GM18498 (cell line): ENCODE data around the gene ZNF484.
"Not testable (repeated sequence)": the region's sequence is repeated elsewhere in the genome, so short reads cannot be mapped to it uniquely, and the experiment has no call there.

Experiments used
- ATAC-seq: cut with Tn5 transposase; IDR thresholded peaks from one replicate; pipeline ENCODE4 v1.9.1; 2021; ENCODE audit warnings: mild to moderate bottlenecking, moderate library complexity; ENCODE audit not compliant: unreplicated experiment

ZNF484 gene

GRCh38 chr9:92877531-92878430 lies at the start of gene ZNF484:
Gene ZNF484 (minus strand): TSS chr9:92878038. CDS start chr9:92875029, 3,009 bp downstream.
- peak; percentile 97 for ATAC-seq

GRCh38 chr9:92920437-92920836 lies 42.6 kb upstream of the ZNF484 start:
- ATAC-seq = no peak

GRCh38 chr9:92917176-92917800 lies 39.5 kb upstream of the ZNF484 start:
- no peak for ATAC-seq

- no peak for ATAC-seq
Measured at GRCh38 chr9:92911511-92912475, 34.0 kb upstream of the ZNF484 start.

DNA sequence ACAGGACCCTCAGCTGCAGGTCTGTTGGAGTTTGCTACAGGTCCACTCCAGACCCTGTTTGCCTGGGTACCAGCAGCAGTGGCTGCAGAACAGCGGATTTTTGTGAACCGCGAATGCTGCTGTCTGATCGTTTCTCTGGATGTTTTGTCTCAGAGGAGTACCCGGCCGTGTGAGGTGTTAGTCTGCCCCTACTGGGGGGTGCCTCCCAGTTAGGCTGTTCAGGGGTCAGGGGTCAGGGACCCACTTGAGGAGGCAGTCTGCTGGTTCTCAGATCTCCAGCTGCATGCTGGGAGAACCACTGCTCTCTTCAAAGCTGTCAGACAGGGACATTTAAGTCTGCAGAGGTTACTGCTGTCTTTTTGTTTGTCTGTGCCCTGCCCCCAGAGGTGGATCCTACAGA lies 27.3 kb upstream of the ZNF484 start:
- not testable (repeated sequence) for ATAC-seq

DNA sequence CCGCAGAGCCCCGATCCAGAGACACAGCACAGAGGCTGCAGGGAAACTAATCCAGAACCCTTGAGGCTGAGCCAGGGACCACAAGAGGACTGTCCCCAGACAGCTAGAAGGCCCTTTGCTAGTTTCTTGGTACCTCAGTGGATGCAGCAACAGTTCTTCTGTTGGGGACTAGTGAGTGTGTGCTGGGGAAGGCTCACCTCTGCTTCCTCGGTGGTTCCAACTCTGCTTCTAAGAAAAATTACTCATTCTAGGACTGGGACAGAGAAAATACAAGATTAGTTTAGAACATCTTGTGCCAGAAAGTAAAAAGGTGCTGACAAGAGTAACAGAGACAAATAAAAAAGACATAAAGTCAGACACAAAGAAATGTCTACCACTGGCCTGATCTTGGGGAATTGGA lies 19.5 kb upstream of the ZNF484 start:
- ATAC-seq = no peak

GRCh38 chr9:92895812-92896436 lies 18.1 kb upstream of the ZNF484 start:
- ATAC-seq = no peak

GRCh38 chr9:92894711-92895362 lies 17.0 kb upstream of the ZNF484 start:
- ATAC-seq = no peak

- ATAC-seq = not testable (repeated sequence)
Measured at GRCh38 chr9:92893916-92894610, 16.2 kb upstream of the ZNF484 start.

DNA sequence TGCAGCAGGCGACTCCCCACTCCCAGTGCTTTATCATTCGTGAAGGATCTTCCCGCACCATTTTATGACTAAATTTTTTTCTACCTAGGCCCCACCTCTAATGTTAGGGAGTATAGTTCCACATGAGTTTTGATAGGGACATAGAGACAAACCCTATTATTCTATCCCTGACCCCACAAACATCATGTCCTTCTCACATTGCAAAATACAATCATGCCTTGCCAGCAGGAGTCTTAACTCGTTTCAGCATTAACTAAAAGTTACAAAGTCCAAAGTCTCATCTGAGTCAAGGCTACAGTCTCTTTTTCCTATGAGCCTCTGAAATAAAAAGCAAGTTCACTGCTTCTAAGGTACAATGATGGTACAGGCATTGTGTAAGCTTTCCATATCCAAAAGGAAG lies 14.4 kb upstream of the ZNF484 start:
- ATAC-seq = not testable (repeated sequence)

DNA sequence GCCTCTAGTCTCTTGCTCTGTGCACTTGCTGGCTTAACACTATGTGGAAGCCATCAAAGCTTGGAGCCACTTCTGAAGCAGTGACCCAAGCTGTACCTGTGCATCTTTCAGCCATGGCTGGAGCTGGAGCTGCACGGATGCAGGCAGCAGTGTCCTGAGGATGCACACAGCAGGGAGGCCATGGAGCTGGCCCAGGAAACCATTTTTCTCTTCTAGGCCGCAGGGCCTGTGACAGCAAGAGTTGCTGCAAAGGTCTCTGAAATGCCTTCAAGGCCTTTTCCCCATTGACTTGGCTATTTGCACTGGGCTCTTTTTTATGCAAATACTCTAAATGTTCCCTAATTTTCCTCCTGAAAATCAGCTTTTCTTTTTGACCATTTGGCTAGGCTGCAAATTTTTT lies 12.9 kb upstream of the ZNF484 start:
- no peak for ATAC-seq

DNA sequence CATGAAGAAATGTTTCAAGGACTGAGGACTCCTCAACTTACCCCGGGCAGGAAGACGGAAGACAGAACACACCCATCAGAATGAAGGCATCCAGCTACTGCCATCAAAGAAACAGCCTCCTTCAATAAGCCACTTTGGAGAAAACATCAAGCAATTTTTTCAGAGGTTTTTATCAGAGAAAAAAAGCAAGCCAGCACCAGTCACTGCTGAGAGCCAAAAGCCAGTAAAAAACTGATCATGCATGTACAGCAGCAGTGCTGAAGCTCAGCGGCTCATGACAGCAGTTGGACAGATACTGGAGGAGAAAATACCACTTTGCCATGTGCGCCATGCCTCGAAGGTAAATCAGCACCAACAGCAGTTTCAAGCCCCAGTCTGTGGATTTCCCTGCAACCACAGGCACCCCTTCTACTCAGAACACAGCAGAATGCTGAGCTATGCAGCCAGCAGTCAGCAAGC lies 10.1 kb upstream of the ZNF484 start:
- ATAC-seq = no peak

- not testable (repeated sequence) for ATAC-seq
Measured at GRCh38 chr9:92886846-92887610, 9.2 kb upstream of the ZNF484 start.

DNA sequence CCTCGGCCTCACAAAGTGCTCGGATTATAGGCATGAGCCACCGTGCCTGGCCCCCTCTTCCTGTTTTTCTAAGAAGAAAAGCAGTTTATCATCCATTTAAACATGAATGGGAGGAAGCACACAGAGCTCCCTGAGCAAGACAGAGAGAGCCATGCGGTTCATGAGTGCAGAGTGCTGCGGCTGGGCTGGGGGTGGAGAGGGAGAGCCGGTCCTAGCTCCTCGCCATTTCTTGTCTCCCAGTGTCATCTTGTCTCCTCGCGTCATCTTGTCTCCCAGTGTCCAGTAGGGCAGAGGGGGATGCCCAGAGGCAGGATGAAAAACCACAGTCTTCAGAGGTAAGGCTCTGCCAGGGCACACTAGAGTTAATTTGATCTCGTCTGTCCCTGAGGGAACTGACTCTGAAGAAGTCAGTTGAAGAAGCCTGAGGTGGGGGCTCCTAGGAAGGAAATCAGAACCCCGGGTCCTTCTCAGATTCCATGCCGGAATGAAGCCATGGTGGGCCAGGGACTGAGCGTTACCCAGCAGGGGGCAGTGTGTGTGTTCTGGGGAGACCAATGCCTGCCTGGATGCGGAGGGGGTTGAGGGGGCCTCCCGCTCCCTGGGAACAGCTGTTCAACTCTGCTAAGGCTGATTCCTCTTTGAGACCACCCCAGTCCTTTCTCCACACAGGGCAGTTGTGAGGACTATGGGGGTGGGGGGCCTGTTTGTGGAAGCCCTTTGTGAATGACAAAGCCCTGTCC lies 6.0 kb upstream of the ZNF484 start:
- ATAC-seq = not testable (repeated sequence)

- ATAC-seq = no peak
Measured at GRCh38 chr9:92882276-92882675, 4.4 kb upstream of the ZNF484 start.

DNA sequence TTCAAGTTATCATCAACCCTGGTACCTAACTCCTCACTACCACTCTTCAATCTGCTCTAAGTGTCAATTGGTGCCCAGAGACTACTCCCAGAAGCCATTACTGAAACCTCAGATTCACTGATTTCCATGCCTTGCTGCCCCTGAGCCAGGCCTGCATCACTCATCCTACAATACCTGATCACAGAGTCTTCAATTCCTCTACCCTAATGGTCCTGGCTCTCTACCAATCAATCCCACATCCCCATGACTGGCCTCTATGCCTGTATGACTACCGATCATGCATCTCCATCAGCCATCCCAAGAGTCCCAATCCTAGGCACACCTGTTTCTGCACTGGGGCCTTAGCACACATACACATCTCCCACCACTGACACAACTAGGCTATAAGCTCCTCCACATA lies 2.5 kb downstream of the ZNF484 start:
- no peak for ATAC-seq

GRCh38 chr9:92870289-92870688 lies 7.5 kb downstream of the ZNF484 start:
- ATAC-seq = no peak

DNA sequence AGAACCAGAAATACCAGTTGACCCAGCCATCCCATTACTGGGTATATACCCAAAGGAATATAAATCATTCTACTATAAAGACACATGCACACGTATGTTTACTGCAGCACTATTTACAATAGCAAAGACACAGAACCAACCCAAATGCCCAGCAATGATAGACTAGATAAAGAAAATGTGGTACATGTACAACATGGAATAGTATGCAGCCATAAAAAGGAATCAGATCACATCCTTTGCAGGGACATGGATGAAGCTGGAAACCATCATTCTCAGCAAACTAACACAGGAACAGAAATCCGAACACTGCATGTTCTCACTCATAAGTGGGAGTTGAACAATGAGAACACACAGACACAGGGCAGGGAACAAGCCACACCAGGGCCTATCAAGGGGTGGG lies 11.2 kb downstream of the ZNF484 start:
- not testable (repeated sequence) for ATAC-seq
